GM12892 (cell line): ENCODE results near the gene ALK.
A peak's percentile ranks its signal among the peaks of the same experiment; 100 is the strongest.

Experiments used
- DNase-seq: peaks from one replicate; pipeline ENCODE4 v3.0.0; 2011; ENCODE audit not compliant: insufficient read length
- FAIRE-seq: peaks from 2 replicates; lab custom pipeline; 2011; peaks lifted over from hg19 to GRCh38; lab: Jason Lieb, UNC
- POLR2A ChIP-seq: IDR thresholded peaks from 2 replicates; pipeline ENCODE4 v1.6.1; 2011; ENCODE audit warnings: low read depth, low read length, control low read depth
- POLR2AphosphoS5 ChIP-seq: IDR thresholded peaks from 2 replicates; pipeline ENCODE4 v1.6.1; 2011; ENCODE audit warnings: low read depth, low read length, control low read depth
- TAF1 ChIP-seq: IDR thresholded peaks from 2 replicates; pipeline ENCODE4 v1.6.1; 2011; ENCODE audit warnings: low read depth, mild to moderate bottlenecking, control low read depth, low read length, borderline replicate concordance

ALK gene

DNA sequence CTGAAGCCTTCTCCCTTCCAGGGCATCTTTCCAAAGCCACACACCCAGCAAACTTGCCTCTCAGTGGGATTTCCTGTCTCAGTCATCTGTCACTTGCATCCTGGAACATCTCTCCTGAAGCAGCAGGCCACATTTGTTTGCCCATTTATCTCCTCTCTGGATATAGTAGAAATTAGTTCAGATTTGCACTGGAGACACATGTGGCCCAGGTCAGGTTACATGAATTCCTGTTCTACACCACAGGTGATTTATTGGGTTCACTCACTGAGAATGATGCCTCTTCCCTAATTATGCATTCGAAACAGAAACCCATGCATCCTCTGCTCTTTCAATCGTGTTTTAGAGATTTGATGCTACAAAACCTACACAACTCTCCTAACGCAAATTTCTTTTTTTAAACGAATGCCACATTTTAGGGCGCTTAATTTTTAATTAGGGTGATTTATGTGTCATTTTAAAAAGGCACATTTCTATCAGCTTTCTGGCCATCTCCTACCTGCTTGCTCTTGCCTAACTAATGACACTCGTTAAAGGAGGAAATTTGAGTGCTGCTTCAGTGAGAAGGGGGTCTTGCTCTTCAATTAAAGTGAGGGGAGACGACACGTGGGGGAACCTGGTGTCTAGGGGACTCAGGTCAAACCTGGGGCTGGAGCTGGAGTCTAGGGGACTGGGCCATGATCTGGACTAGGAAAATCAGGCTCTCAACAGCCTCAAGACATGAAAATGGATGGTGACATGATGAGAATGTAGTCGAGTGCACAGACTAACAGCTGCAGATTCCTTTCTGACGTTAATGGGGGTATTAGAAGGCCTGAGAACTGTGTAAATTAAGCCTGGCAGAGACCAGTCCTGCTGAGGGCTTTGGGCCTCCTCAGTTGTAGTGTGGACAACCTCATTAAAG is 584.8 kb downstream of the ALK start:
- DNase-seq = no peak
- no peak for TF ChIP-seq POLR2A
- TF ChIP-seq POLR2AphosphoS5 = no peak
- no peak for TF ChIP-seq TAF1
- peak; percentile 48 for FAIRE-seq

DNA sequence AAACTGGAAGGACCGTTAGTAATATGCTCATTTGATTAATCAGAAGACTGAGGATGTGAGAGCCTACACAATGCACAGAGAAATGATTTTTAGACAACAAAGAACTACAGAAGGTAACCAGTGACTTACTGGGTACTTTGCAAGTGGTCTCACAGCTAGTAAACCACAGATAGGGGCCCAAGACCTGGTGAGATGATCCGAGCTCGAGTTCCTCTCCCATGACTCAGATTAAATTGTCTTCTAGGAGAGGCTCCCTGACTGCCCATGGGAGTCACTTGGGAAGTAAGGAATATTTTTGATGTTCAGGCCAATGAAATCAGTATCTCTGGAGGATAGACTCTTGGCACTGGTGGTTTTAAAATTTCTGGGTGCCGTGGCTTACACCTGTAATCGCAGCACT is 586.0 kb downstream of the ALK start:
- TF ChIP-seq POLR2AphosphoS5 (no peak), POLR2A (no peak), TAF1 (no peak)
- FAIRE-seq (no peak), DNase-seq (no peak)

DNA sequence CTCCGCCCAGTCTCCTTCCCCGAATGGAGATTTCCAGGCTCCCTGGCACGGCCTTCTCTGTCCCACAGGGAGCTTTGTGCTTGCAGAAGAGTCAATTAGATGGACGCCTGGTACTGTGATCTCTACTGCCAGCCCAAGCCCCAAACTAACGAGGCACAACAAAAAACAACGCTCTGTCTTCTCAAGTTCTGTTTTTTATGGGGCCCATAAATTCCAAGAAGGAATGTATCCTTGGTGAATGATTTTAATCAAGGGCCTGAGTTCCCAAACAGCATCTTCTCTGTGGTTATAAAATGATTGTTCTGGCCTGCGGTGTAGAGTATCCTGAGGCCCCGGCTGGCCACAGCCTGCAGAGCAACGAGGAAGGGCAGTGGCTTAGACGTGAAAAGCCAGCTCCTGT is 586.7 kb downstream of the ALK start:
- TF ChIP-seq POLR2AphosphoS5 = no peak
- no peak for TF ChIP-seq TAF1
- no peak for TF ChIP-seq POLR2A
- no peak for DNase-seq
- FAIRE-seq = no peak

DNA sequence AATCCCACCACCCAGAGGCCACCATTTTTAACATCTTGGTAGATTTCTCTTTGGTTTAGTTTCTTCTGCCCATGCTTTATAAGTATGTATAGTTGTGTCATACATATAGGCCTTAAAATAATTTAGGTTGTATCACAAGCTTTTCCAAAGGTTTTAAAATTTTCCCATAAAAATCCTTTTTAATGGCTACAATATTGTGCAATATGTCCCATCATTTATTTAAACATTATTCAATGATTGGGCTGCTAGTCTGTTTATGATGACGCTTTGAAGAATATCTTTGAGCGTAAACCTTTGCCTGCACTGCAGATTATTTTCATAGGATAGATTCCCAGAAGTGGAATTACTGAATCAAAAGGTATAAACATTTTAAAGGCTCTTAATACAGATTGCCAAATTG is 588.8 kb downstream of the ALK start:
- DNase-seq = no peak
- FAIRE-seq = no peak
- TF ChIP-seq TAF1 (no peak), POLR2A (no peak), POLR2AphosphoS5 (no peak)

DNA sequence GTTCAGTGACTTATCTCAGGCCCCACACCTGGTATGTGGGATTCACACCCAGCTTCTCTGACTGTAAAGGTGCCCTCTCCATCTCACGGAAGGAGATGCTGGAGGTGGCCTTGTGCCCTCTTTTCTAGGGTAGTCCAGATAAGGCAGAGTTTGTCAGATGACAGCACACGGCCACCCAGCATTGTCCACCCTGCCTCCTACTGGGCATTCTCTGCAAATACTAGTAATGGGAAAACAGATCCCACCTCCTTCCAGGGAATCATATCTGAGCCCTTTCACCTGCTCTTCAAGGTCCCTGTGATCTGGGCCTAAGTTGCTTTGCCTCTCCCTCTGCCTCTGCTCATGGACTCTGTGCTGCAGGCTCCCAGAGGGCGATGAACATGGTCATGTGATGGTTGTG is 591.5 kb downstream of the ALK start:
- TF ChIP-seq TAF1 (no peak), POLR2A (no peak), POLR2AphosphoS5 (no peak)
- DNase-seq (no peak), FAIRE-seq (peak; percentile 36)

DNA sequence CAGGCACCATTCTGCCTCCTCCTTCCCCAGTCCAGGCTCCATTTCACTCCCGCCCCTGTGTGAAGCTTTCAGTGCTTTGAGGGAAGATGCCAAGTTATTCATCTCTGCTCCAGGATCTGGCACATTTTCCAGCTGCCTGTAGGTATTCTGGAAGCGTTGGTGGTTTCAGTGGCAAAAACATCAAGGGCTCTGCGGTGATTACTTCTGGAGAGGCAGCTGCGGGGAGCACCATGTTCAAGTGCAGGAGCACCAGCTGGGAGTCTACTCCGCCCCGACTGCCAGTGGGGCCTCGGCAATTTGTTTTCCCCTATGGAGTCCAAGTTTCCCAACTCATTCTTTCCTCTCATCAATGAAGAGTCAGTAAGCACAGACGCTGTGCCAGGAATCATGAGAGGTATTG is 594.5 kb downstream of the ALK start:
- FAIRE-seq (no peak), DNase-seq (no peak)
- no peak for TF ChIP-seq TAF1
- no peak for TF ChIP-seq POLR2AphosphoS5

DNA sequence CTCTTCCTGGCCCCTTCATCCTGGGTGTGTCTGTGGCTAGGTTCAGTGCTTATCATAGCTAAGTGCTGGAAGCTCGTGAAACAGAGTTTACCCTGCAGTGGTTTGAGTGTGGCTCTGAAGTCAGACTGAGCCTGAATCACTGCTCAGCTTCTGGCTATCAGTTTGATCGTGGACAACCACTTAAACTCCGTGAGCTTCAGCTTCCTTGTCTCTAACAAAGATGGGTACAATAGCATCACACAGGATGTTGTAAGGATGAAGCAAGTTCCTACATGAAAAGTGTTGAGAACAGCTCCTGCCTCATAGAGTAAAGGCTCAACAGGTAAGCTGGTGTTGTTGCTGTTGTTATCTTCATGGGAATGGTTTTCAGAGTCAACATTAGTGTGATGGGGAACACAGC is 595.8 kb downstream of the ALK start:
- FAIRE-seq = no peak

DNA sequence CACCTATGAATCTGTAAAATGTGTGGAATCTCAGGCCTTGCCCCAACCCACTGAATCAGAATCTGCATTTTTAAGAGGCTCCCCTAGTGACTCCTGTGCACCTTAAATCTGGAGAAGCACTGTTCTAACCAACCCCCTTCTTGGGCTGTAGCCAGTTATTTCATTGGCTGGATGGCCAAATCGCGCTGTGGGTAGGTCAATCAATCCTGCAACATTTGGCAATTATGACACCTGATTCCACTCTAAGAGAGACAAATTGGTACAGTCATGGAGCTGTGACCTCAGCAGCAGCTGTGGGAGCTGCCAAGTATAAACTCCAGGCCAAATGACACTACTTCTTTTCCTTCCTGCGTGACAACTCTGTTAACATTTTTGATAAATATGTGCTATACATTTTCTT is 597.4 kb downstream of the ALK start:
- TF ChIP-seq POLR2A (no peak), TAF1 (no peak), POLR2AphosphoS5 (no peak)

More for the DNA sequence above, 595.8 kb downstream of the ALK start:
- DNase-seq = no peak
- no peak for TF ChIP-seq POLR2AphosphoS5
- no peak for TF ChIP-seq POLR2A
- no peak for TF ChIP-seq TAF1

DNA sequence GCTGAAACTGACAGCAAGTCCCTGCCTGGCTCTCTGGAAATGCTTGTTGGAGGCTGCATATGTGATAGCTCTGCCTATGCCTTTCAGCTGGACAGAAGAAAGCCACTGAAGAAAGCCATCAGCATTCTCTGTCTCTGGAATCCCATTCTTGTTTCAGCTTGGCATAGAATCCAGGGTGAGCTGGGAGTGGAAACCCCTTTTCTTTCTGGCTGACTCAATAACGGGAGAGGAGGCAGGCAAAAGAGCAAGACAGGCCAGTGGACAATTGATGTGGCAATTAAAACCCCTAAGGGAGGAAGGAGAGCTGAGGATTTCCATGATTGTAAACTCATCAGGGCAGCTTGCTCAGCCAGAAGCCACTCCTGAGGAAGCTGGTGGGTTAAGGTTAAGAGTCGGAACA is 598.1 kb downstream of the ALK start:
- no peak for DNase-seq
- TF ChIP-seq POLR2AphosphoS5 = no peak
- no peak for TF ChIP-seq POLR2A
- no peak for TF ChIP-seq TAF1
- FAIRE-seq = peak; percentile 82

More for the DNA sequence above, 597.4 kb downstream of the ALK start:
- FAIRE-seq (peak; percentile 5), DNase-seq (no peak)

DNA sequence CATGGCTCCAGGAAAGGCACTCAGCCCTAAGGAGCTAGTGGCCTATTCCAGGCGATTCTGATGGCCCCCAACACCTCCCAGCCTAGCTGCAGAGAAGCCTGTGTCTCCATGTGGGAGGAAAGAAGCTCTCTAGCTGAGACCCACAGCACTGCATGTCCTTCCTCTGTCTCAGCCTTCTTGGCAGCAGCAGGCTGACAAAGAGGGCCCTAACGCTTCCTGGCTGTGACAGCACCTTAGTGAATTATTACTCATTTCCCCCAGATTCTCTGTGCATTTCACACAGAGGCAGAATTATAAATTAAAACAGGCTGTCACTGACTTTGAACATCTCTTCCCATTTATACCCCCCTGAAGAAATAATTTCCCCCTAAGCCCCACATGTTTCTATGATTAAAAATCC is 599.4 kb downstream of the ALK start:
- DNase-seq = no peak

DNA sequence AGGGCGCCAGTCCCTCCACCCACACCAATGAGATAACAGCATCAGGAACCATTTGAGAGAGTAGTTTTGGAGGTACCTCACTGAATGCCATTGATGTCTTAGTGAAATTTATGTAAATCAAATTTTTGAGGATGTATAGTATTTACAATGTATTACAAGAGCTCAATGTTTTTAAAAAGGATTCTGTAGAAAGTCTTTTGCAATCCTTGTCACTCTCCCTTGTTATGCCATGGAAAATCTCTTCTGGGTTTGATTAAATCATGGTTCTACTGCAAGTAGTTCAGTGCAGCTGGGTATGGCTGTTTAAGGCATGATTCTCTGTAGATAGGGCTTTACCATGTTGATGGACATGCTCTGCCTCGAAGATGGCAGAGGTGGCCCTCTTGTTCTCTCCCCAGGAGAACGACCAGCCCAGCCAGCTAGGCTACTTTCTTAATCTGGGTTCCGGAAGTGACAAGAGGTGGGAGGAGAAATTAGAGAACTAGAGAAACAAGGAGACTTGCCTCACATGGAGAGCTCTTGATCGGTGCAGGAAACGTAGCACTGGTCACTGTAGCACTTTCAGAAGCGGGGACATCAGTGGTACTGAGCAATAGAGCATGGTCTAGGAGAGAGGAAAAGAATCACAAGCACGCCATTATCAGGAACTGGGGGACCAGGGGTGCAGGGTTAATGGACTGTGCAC is 603.4 kb downstream of the ALK start:
- DNase-seq = no peak
- FAIRE-seq = peak; percentile 58
- TF ChIP-seq POLR2A (no peak), POLR2AphosphoS5 (no peak), TAF1 (no peak)

More for the DNA sequence above, 599.4 kb downstream of the ALK start:
- peak; percentile 93 for FAIRE-seq
- TF ChIP-seq TAF1 (no peak), POLR2A (no peak), POLR2AphosphoS5 (no peak)

DNA sequence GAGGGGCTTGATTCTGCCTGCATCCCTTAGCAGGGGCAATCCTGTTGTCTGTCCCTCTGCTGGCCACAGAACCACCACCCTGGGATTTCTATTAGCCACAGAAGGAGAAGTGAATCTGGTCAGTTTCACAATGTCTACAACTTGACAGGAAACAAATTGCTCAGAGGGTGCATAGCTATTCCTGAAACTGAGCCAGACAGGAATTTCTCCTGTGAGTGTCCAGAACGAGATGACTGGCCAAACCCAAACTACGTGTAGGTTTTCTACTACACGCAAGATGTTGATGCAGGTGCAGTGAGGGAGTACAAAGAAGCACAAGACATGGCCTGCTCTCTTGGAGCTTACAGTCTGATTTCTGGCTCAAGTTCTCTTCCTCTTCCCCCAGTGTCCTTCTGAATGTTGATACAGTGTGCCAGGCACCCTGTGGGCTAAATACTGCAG is 604.3 kb downstream of the ALK start:
- DNase-seq (no peak), FAIRE-seq (peak; percentile 94)
- TF ChIP-seq POLR2AphosphoS5 (no peak), POLR2A (no peak), TAF1 (no peak)
